HepG2 (cell line): Measurements from ENCODE around the gene PRPF38B.

ENCODE experiments used
- FOXA1 ChIP-seq, 2 experiments: fragments of 450-650 bp in 1 of 2; sonication (generic) in 1 of 2; formaldehyde crosslinking in 1 of 2; IDR thresholded peaks; 2 replicates each; pipeline versions ENCODE4 v1.4.0 to v1.6.1; 2016 to 2020; ENCODE audit warnings: missing genetic modification reagents in 1 of 2
- JUND ChIP-seq: sonication (generic); formaldehyde crosslinking; IDR thresholded peaks from 2 replicates; pipeline ENCODE4 v1.8.0; 2022; ENCODE audit warnings: mild to moderate bottlenecking, missing genetic modification reagents
- MAFF ChIP-seq: IDR thresholded peaks from 2 replicates; pipeline ENCODE4 v1.6.1; 2011; ENCODE audit warnings: low read depth, low read length, improper control_type of control experiment
- MAX ChIP-seq: IDR thresholded peaks from 2 replicates; pipeline ENCODE4 v1.6.1; 2012; ENCODE audit warnings: inconsistent platforms
- NBN ChIP-seq: fragments of 450-650 bp; conservative IDR thresholded peaks from 2 replicates; pipeline ENCODE4 v1.6.1; 2017
- PATZ1 ChIP-seq: sonication (generic); formaldehyde crosslinking; IDR thresholded peaks from 2 replicates; pipeline ENCODE4 v1.4.0; 2020; ENCODE audit warnings: missing genetic modification reagents
- PRDM10 ChIP-seq: sonication (generic); formaldehyde crosslinking; IDR thresholded peaks from 2 replicates; pipeline ENCODE4 v1.4.0; 2020; ENCODE audit warnings: low read depth, missing genetic modification reagents
- RFX5 ChIP-seq: IDR thresholded peaks from 2 replicates; pipeline ENCODE4 v1.6.1; 2011; ENCODE audit warnings: low read depth, low read length, improper control_type of control experiment
- TAF1 ChIP-seq: sonication (generic); formaldehyde crosslinking; IDR thresholded peaks from 2 replicates; pipeline ENCODE4 v1.4.0; 2020; ENCODE audit warnings: missing genetic modification reagents
- TCF12 ChIP-seq, 2 experiments: fragments of 450-650 bp in 1 of 2; sonication (generic) in 1 of 2; formaldehyde crosslinking in 1 of 2; IDR thresholded peaks; 2 replicates each; pipeline versions ENCODE4 v1.6.1 to v1.8.0; 2017 to 2022; ENCODE audit warnings: antibody characterized with exemption in 1 of 2, mild to moderate bottlenecking in 1 of 2, missing genetic modification reagents in 1 of 2, moderate library complexity in 1 of 2
- ZNF335 ChIP-seq: sonication (generic); formaldehyde crosslinking; IDR thresholded peaks from 2 replicates; pipeline ENCODE4 v1.4.0; 2020; ENCODE audit warnings: missing genetic modification reagents

GRCh38 chr1:108728327-108728923 lies 36.3 kb downstream of the PRPF38B start:
- TF ChIP-seq TCF12 (IDR thresholded peaks at IDR 0.05) = no peak
- TF ChIP-seq TCF12 (CRISPR knock-in tag; IDR thresholded peaks at IDR 0.05) = no peak
- TF ChIP-seq PRDM10 (CRISPR knock-in tag) = no peak
- TF ChIP-seq TAF1 (CRISPR knock-in tag) = no peak
- TF ChIP-seq MAX = no peak
- no peak for TF ChIP-seq FOXA1 (IDR thresholded peaks at IDR 0.05)
- no peak for TF ChIP-seq FOXA1 (CRISPR knock-in tag; IDR thresholded peaks at IDR 0.05)
- no peak for TF ChIP-seq NBN
- TF ChIP-seq ZNF335 = no peak
- TF ChIP-seq PATZ1 = no peak
- no peak for TF ChIP-seq RFX5
- TF ChIP-seq MAFF = no peak
- TF ChIP-seq JUND (CRISPR knock-in tag) = no peak
